GM23248 (cell line): ENCODE data around the gene INSL3. TPM values are rescaled to one million over a fixed set of nuclear protein-coding genes. Genes with fewer than 3 reads are reported as not detected.

Experiments used
- DNase-seq: peaks from one replicate; pipeline ENCODE4 v3.0.0-alpha.2; 2015
- H2AFZ ChIP-seq: fragments of 200-600 bp; sonication (generic); 2 replicates; pipeline ENCODE4 v1.6.1; 2016; ENCODE audit warnings: antibody characterized with exemption
- H3F3A ChIP-seq: fragments of 200-600 bp; sonication (generic); 2 replicates; pipeline ENCODE4 v1.6.1; 2016; ENCODE audit warnings: mild to moderate bottlenecking, antibody characterized with exemption, mixed run types; ENCODE audit not compliant: insufficient read depth
- H3K27ac ChIP-seq: fragments of 200-600 bp; sonication (generic); 2 replicates; pipeline ENCODE4 v1.5.1; 2016; ENCODE audit warnings: mild to moderate bottlenecking
- H3K27me3 ChIP-seq: fragments of 200-600 bp; sonication (generic); replicated peaks from 2 replicates; pipeline ENCODE4 v1.6.1; 2016; ENCODE audit warnings: mild to moderate bottlenecking; ENCODE audit not compliant: insufficient read depth
- H3K36me3 ChIP-seq: fragments of 200-600 bp; sonication (generic); 2 replicates; pipeline ENCODE4 v1.6.1; 2016; ENCODE audit warnings: low read depth, mild to moderate bottlenecking
- H3K4me1 ChIP-seq: fragments of 200-600 bp; sonication (generic); 2 replicates; pipeline ENCODE4 v1.6.1; 2016; ENCODE audit warnings: mild to moderate bottlenecking; ENCODE audit not compliant: insufficient read depth
- H3K4me2 ChIP-seq: fragments of 200-600 bp; sonication (generic); one replicate; pipeline ENCODE4 v1.6.1; 2016; ENCODE audit warnings: mild to moderate bottlenecking; ENCODE audit not compliant: unreplicated experiment
- H3K4me3 ChIP-seq: fragments of 200-600 bp; sonication (generic); 2 replicates; pipeline ENCODE4 v1.5.1; 2016; ENCODE audit warnings: mild to moderate bottlenecking
- H3K79me2 ChIP-seq: fragments of 200-600 bp; sonication (generic); 2 replicates; pipeline ENCODE4 v1.6.1; 2016; ENCODE audit warnings: mild to moderate bottlenecking; ENCODE audit not compliant: insufficient read depth
- H3K9ac ChIP-seq: fragments of 200-600 bp; sonication (generic); 2 replicates; pipeline ENCODE4 v1.6.1; 2016; ENCODE audit warnings: mild to moderate bottlenecking
- H3K9me2 ChIP-seq: fragments of 200-600 bp; sonication (generic); 2 replicates; pipeline ENCODE4 v1.6.1; 2016; ENCODE audit warnings: mixed run types, mild to moderate bottlenecking, moderate library complexity; ENCODE audit not compliant: insufficient read depth
- H3K9me3 ChIP-seq: fragments of 200-600 bp; sonication (generic); one replicate; pipeline ENCODE4 v1.6.1; 2017; ENCODE audit warnings: low read depth
- H4K20me1 ChIP-seq: fragments of 200-600 bp; sonication (generic); 2 replicates; pipeline ENCODE4 v1.6.0; 2016; ENCODE audit not compliant: insufficient read depth
- EZH2 ChIP-seq: fragments of 200-600 bp; sonication (generic); IDR thresholded peaks from 2 replicates; pipeline ENCODE4 v1.6.1; 2018; ENCODE audit warnings: antibody characterized with exemption, mild to moderate bottlenecking; ENCODE audit not compliant: insufficient read depth, poor library complexity, severe bottlenecking
- EZH2phosphoT487 ChIP-seq: fragments of 200-600 bp; sonication (generic); IDR thresholded peaks from 2 replicates; pipeline ENCODE4 v1.6.1; 2018; ENCODE audit warnings: antibody characterized with exemption, moderate library complexity, mild to moderate bottlenecking, low read depth; ENCODE audit not compliant: insufficient read depth
- WGBS, 2 experiments: methylation state at CpG; one replicate each; pipeline ENCODE4 v1.1.6; 2015 to 2017; ENCODE audit warnings: low lambda C conversion rate in 2 of 2, low coverage in 1 of 2; ENCODE audit errors: missing lambda C conversion rate in 2 of 2; 5-methylcytosine and 5-hydroxymethylcytosine counted together
- in situ Hi-C: fragments of 300-500 bp; cut with MboI; formaldehyde crosslinking; loops from 2 replicates; pipeline ENCODE4 v1.15.0; 2020
- polyA plus RNA-seq: library from polyadenylated mRNA; unstranded; fragments of >200 nt; fragmentation: Nextera tagmentation; extraction: Ambion mirVana; gene quantifications from 2 replicates; pipeline ENCODE4 v1.2.1, GENCODE V29; 2016
- total RNA-seq: library from RNA; depleted of rRNA; stranded (reverse); fragments of >200 nt; shearing (Covaris generic); gene quantifications from 2 replicates; pipeline ENCODE4 v1.2.3, GENCODE V29; 2014

Gene INSL3
- total and polyA plus RNA-seq, 2 experiments from 2014 or later, result not detected

- Histone ChIP-seq H3K9me3 (no peaks in the 10 kb centered on the region), H3K27ac (0 out of 2 replicates have a peak overlapping the region, but pooled peaks have one; percentile 15), H2AFZ (no peak overlapping the region), H3K4me1 (peaks cover 14% of the 10 kb centered on the region; the same call in 1 of the 2 replicates), H3F3A (peaks cover 41% of the 10 kb centered on the region), H3K4me2 (no peak overlapping the region), H3K36me3 (peaks cover 41% of the 10 kb centered on the region; the same call in 1 of the 2 replicates), H3K27me3 (no peaks in the 10 kb centered on the region), H3K4me3 (no peak overlapping the region), H3K9ac (0 out of 2 replicates have a peak overlapping the region, but pooled peaks have one; percentile 99), H3K79me2 (peaks cover 37% of the 10 kb centered on the region), H3K9me2 (no peaks in the 10 kb centered on the region), H4K20me1 (peaks cover 11% of the 10 kb centered on the region; the same call in 1 of the 2 replicates)
- DNase-seq, result no peak
- in situ Hi-C loops, result no loop called here
- TF ChIP-seq EZH2 (no peak), EZH2phosphoT487 (no peak)
- 84 to 85% methylated on average over 19 to 31 of the region's 31 CpGs for WGBS, 2 experiments
Observed at GRCh38 chr19:17862711-17863519, 41.6 kb upstream of the INSL3 start.

GRCh38 chr19:17861542-17862402 is 40.5 kb upstream of the INSL3 start:
- no peaks in the 10 kb centered on the region for H3K27me3 ChIP-seq
- peak overlapping the region; percentile 92 for H3K4me2 ChIP-seq
- no peak overlapping the region for H2AFZ ChIP-seq
- no peaks in the 10 kb centered on the region for H3K9me2 ChIP-seq
- H3K79me2 ChIP-seq, result peaks cover 37% of the 10 kb centered on the region
- no peak for DNase-seq
- TF ChIP-seq EZH2phosphoT487, result no peak
- no peak for TF ChIP-seq EZH2
- H3K4me1 ChIP-seq, result peaks cover 14% of the 10 kb centered on the region; the same call in 1 of the 2 replicates
- no peak overlapping the region for H3K27ac ChIP-seq
- in situ Hi-C loops, result no loop called here
- H3K36me3 ChIP-seq, result peaks cover 41% of the 10 kb centered on the region; the same call in 1 of the 2 replicates
- WGBS, 2 experiments, result 67% methylated on average over 21 to 23 of the region's 23 CpGs
- H3K9ac ChIP-seq, result peak overlapping the region; percentile 99
- H3K9me3 ChIP-seq, result no peaks in the 10 kb centered on the region
- peaks cover 11% of the 10 kb centered on the region; the same call in 1 of the 2 replicates for H4K20me1 ChIP-seq
- peak overlapping the region; percentile 98 for H3K4me3 ChIP-seq
- peaks cover 41% of the 10 kb centered on the region for H3F3A ChIP-seq

- Histone ChIP-seq H3K27me3 (no peaks in the 10 kb centered on the region), H3K9me3 (no peaks in the 10 kb centered on the region), H3K9ac (peak overlapping the region; percentile 99), H3F3A (peaks cover 40% of the 10 kb centered on the region), H2AFZ (no peak overlapping the region), H4K20me1 (peaks cover 11% of the 10 kb centered on the region; the same call in 1 of the 2 replicates), H3K79me2 (peaks cover 37% of the 10 kb centered on the region), H3K4me1 (peaks cover 14% of the 10 kb centered on the region; the same call in 1 of the 2 replicates), H3K4me2 (peak overlapping the region; percentile 92), H3K27ac (peak overlapping the region; percentile 67), H3K9me2 (no peaks in the 10 kb centered on the region), H3K4me3 (peak overlapping the region; percentile 98), H3K36me3 (peaks cover 41% of the 10 kb centered on the region; the same call in 1 of the 2 replicates)
- in situ Hi-C loops, result no loop called here
- WGBS, 2 experiments, result 45 to 49% methylated on average over 7 of the region's 7 CpGs
- DNase-seq, result peak; percentile 43
- TF ChIP-seq EZH2 (no peak), EZH2phosphoT487 (no peak)
Observed at GRCh38 chr19:17860993-17861360, 39.7 kb upstream of the INSL3 start.
